Measurements from ENCODE around the gene CTAGE4.
"Not testable (repeated sequence)": the region's sequence is repeated elsewhere in the genome, so short reads cannot be mapped to it uniquely, and the experiment has no call there.

CTAGE4 gene

DNA sequence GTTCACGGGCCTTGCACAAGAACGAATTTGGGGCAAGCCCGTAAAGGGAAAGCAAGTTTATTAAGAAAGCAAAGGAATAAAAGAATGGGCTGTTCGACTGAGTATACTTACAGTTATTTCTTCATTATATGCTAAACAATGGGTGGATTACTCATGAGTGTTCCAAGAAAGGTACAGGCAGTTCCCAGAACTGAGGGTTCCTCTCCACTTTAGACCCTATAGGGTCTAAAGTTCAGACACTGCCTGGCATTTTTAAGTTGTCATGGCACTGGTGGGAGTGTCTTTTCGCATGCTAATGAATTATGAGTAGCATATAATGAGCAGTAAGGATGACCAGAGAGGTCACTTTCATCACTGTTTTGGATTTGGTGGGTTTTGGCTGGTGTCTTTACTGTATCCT, 22.0 kb downstream of the CTAGE4 start:
- not testable (repeated sequence) for DNase-seq (ENCODE audit: low read depth)

DNA sequence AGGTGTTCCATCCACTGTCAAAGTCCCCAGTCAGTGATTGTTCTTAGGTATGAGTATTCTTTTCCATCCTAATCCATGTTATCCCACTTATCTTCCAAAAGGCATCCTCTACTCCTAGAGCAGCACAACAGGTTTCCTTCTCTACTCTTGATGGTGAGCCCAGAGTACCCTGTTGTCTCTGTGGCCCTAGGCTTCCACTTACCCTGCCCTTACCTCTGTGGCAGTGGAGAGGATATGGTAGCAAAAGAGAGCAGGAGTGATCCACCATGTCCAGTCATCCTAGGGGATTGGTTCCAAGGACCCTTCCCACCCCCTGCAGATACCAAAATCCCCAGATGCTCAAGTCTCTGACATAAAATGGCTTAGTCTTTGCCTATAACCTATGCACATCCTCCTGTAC, 33.9 kb downstream of the CTAGE4 start:
- not testable (repeated sequence) for DNase-seq (ENCODE audit: low read depth)

DNA sequence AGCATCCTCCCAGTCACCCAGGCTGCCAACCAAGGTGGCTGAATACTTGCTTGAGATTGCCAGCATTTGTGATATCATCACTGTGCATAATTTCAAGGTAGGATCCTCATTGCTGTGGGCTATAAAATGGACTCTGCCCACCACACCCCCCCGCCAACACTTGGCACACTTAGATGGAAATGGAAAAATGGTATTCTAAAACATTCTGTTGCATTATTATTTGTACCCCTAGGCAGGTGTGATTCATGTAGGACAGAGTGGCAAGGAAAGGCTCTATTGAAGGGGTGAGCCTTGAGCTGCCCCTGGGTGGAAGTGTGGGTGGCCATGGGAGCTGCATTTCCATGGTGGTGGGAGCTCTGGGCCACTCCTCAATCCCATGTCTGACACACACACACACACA, 35.3 kb downstream of the CTAGE4 start:
- not testable (repeated sequence) for DNase-seq (ENCODE audit: low read depth)

DNA sequence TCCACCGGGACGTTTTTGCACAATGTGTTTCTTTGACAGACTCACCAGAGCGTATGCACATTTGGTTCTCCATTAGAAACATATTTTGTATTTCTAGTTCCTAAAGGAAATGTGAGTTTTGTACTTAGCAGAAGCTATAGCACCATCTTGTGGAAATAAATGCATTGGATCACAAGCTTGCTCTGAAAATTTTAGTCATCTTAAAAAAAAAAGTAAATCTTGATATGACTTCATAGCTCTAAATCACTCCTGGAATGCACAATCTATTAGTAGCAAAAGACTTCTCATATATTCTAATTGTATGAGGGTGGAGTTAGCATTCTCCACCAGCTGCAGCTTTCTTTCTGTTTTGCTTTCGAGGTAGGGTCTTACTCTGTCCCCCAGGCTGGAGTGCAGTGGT, 35.9 kb downstream of the CTAGE4 start:
- not testable (repeated sequence) for DNase-seq (ENCODE audit: low read depth)

DNA sequence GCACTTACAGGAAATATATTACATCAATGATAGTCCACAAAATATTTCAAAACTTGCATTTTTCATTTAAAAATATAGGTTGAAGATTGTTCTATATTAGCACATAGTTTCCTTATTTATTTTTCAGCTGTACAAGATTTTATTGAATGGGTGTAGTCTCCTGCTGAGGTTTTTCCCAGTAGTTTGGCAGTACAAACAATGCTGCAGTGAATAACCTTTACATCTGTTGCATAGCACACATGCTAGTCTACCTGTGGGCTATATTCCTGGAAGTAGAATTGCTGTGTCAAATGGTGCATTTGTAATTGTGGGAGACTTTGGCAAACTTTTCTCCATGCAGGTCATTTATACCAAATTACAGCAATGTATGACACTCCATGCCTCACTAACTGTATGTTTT, 37.3 kb downstream of the CTAGE4 start:
- DNase-seq (ENCODE audit: low read depth): not testable (repeated sequence)

DNA sequence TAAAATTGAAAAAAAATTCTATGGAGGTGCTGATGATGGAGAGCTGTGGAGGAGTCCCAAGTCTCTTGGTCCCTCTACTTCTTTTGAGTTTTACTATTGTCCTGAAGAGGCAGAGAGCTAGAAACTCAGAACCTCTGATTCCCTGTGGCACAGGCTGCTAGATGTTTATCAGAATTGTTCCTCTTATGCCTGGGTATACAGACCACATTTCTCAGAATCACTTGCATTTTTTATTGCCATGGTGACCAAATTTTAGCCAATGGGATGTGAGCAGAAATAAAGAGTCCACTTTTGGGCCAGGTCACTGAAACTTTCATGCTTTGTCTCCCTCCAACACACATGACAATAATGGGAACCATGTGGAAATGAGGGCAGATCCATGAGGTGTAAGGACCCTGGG, 40.4 kb downstream of the CTAGE4 start:
- not testable (repeated sequence) for DNase-seq (ENCODE audit: low read depth)

DNA sequence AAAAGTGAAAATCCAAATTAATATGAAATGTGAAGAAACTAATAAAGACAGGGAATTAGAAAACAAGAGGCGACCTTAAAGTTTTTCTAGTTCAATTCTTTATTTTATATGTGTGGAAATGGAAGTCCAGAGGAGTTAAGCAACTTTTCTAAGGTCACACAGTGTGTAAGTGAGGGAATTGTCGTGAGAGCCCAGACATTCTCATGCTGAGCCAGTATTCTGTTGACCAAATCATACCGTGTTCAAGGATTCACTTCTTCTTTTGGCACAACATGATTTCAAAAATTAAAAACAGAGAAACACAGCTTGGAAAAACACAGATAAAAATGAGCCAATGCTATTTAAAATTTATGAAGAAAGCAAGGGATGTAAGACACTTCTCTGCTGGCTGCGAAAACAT, 43.6 kb downstream of the CTAGE4 start:
- not testable (repeated sequence) for DNase-seq (ENCODE audit: low read depth)

DNA sequence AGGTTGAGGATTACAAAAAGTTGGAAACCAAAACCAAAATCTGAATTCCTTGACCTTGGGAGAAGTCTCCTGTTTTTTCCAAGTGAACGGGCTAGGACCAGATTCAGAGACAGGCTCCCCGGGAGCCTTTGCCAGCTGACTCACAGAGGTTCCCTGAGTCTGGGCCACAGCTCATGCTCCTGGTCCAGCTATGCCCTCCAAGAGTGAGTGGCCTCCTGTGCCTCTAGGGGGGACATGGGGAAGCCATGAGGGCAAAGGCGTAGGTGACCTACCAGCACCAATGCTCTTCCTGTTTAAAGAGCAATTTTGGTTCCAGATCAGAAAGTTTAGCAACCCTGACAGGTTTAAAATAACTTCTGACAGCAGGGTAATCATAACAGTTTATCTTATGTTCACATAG, 45.5 kb downstream of the CTAGE4 start:
- DNase-seq (ENCODE audit: low read depth): not testable (repeated sequence)

DNA sequence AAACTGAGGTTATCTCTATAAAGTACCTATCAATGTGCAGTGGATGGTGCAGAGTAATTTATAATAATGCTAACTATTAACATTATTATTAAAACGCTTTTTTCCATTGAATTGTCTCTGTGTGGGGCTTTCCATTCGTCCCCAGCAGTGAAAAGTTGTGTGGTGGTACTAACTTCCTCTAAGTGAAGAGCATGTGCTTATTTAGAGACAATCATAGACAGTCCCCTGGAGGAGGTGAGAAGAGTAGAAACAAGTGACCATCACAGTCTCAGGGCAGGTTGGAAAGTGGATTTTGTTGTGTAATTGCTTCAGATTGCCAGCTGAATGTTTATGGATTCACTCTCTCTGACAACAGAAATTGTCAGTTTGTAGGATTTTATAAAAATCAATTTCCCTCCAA, 47.8 kb downstream of the CTAGE4 start:
- not testable (repeated sequence) for DNase-seq (ENCODE audit: low read depth)

DNA sequence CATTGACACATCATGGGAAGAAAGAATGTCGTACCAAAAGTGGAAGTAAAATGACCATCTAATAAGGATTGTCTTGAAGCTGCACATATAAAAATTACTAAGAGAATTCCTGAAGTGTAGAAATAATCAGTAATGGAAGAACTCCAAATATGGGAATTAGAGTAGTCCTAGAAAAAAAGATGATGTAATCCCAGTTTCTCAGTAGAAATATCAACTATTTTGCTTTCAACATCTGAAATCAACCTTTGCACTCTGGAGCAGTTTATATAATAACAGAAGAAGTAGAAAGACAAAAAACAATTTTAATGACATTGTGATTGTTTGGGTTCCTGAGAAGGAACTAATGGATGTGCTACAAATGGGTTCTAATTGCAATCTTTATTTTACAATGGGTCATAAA, 49.8 kb downstream of the CTAGE4 start:
- not testable (repeated sequence) for DNase-seq (ENCODE audit: low read depth)

Data from CMK (cell line).